ENCODE data around the gene PEX13.
"Not testable (repeated sequence)": the region's sequence is repeated elsewhere in the genome, so short reads cannot be mapped to it uniquely, and the experiment has no call there.

PEX13 gene

GRCh38 chr2:61018318-61018755 lies 817 bp downstream of the PEX13 start:
- no peak for TF ChIP-seq CTCF (IDR thresholded peaks at IDR 0.05; ENCODE audit: insufficient read depth, missing control alignments)
- DNase-seq (ENCODE audit: insufficient read length, low spot score) (no peak), FAIRE-seq (no peak)

- no peak for TF ChIP-seq CTCF (IDR thresholded peaks at IDR 0.05; ENCODE audit: insufficient read depth, missing control alignments)
- no peak for DNase-seq (ENCODE audit: insufficient read length, low spot score)
- no peak for FAIRE-seq
Measured at GRCh38 chr2:61018798-61019197, 1.3 kb downstream of the PEX13 start.

GRCh38 chr2:61021228-61021660 lies 3.7 kb downstream of the PEX13 start:
- no peak for TF ChIP-seq CTCF (IDR thresholded peaks at IDR 0.05; ENCODE audit: insufficient read depth, missing control alignments)
- FAIRE-seq (no peak), DNase-seq (ENCODE audit: insufficient read length, low spot score) (no peak)

GRCh38 chr2:61023670-61024069 lies 6.2 kb downstream of the PEX13 start:
- FAIRE-seq = no peak
- TF ChIP-seq CTCF (IDR thresholded peaks at IDR 0.05; ENCODE audit: insufficient read depth, missing control alignments) = no peak
- DNase-seq (ENCODE audit: insufficient read length, low spot score) = no peak

DNA sequence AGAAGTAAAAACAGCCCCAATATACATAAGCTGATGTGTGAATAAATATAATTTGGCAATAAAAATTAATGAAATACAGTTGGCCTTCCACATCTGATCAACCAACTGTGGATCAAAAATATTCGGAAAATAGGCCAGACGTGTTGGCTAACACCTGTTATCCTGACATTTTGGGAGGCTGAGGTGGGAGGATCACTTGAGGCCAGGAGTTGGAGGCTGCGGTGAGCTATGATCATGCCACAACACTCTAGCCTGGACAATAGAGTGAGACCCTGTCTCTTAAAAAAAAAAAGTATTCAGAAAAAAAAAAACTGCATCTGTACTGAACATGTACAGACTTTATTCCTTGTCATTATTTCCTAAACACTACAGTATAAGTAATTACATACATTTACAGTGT lies 12.0 kb downstream of the PEX13 start:
- DNase-seq (ENCODE audit: insufficient read length, low spot score) = no peak
- FAIRE-seq = no peak
- no peak for TF ChIP-seq CTCF (IDR thresholded peaks at IDR 0.05; ENCODE audit: insufficient read depth, missing control alignments)

- FAIRE-seq; DNase-seq (ENCODE audit: insufficient read length, low spot score): not testable (repeated sequence)
Measured at GRCh38 chr2:61034592-61034991, 17.1 kb downstream of the PEX13 start.

DNA sequence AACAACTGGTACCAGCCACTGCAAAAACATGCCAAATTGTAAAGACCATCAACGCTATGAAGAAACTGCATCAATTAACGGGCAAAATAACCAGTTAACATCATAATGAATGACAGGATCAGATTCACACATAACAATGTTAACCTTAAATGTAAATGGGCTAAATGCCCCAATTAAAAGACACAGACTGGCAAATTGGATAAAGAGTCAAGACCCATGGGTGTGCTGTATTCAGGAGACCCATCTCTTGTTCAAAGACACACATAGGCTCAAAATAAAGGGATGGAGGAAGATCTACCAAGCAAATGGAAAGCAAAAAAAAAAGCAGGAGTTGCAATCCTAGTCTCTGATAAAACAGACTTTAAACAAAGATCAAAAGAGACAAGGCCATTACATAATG lies 19.1 kb downstream of the PEX13 start:
- not testable (repeated sequence) for DNase-seq (ENCODE audit: insufficient read length, low spot score); FAIRE-seq

DNA sequence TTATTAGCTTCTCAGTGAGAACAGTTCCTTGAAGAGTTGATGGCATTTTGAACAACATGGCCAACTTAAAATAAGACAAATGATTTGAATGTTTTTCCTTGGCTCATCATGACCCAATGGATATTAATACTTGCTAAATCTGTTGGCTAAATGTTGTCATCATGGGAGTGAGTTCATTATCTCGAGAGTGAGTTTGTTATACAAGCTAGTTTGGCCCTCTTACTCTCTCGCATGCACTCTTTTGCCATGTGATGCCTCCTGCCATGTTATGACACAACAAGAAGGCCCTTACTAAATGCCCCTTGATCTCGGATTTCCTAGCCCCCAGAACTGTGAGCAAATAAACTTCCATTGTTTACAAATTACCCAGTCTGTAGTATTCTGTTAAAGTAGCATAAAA lies 25.3 kb downstream of the PEX13 start:
- DNase-seq (ENCODE audit: insufficient read length, low spot score) (no peak), FAIRE-seq (no peak)
- no peak for TF ChIP-seq CTCF (IDR thresholded peaks at IDR 0.05; ENCODE audit: insufficient read depth, missing control alignments)
